Effector CD8-positive, alpha-beta T cell (primary cell): ENCODE results near the gene LZTS3.
"Not testable (repeated sequence)": the region's sequence is repeated elsewhere in the genome, so short reads cannot be mapped to it uniquely, and the experiment has no call there.

Experiments
- DNase-seq: peaks from one replicate; lab custom pipeline; 2025; lab: John Stamatoyannopoulos, UW

LZTS3 gene

DNA sequence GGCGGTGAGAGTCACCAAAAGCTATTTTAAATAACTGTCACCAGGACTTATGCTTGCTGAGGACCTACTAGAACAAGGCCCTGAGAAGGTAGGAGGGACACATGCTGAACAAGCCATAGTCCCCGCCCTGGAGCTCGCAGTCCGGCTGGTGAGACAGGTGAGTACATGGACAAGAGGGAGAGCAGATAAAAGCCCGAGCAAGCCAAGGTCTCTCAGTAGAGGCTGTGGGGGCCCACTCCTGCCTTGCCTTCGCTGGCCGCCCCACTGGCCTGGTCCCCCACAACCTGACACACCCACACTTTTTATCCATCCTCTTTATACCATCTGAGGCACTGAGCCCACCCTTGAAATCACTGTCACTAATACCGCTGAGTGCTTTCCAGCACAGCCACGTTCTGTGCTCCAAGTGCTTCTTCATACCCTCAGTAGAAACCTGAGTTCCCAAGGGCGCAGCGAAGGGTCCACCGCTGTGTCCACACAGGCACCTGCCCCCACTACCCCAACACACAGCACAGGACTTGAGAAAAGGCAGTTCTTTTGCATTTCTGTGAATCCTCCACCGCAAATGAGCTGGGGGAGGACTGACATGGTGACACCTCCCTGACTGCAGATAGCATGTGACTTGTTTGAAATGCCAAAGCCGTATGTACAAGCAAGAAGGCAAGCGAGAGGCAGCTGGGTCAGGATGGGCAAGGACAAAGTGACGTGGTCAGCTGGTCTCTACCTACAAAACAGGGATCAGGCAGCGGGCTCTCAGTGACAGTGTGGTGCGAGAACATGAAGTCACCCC, 19.1 kb upstream of the LZTS3 start:
- DNase-seq, result no peak

DNA sequence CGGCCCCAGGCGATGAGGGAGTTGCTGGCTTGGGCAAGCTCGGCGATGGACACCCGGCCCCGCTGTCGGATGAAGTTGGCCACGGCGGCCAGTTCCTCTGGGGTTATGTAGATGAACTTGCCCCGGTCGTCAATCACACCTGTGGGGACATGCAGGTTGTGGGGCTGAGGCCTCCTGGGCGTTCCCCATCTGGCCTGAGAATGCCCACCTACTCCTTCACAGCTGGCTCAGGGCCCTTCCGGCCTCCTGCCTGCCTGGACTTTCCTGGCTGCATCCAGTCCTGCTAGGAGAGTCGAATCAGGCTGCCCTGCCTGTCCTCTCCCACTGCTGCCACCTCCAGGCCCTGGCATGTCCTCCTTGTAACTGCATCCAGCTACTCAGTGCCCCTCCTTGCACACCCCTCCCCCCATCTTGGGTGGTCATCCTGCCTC, 17.3 kb upstream of the LZTS3 start:
- no peak for DNase-seq

DNA sequence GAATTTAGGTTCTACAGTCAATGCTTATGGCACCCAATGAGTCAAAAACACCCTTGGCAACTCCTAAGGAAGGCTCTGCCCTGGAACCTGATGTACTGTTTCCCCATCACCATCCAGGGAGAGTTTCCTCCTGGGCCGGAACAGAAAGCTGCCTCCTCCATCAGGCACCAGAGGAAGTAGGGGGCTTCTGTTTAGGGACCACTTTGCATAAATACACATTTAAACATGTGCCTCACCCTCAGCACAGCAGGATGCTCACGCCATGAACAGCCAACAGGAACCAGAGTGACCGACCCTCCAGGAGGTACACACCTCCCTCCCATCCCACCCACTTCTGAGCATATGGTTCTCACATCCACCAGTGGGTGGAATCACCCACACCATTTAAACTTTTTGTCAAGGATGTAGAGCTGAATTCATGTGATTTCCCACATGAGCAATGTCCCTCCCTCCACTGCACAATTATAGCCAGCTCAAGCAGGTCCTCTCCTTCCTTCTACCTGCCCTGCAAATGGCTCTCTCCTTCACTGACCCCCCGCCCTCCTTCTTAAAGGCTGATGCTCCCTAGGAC, 16.3 kb upstream of the LZTS3 start:
- DNase-seq, result no peak

DNA sequence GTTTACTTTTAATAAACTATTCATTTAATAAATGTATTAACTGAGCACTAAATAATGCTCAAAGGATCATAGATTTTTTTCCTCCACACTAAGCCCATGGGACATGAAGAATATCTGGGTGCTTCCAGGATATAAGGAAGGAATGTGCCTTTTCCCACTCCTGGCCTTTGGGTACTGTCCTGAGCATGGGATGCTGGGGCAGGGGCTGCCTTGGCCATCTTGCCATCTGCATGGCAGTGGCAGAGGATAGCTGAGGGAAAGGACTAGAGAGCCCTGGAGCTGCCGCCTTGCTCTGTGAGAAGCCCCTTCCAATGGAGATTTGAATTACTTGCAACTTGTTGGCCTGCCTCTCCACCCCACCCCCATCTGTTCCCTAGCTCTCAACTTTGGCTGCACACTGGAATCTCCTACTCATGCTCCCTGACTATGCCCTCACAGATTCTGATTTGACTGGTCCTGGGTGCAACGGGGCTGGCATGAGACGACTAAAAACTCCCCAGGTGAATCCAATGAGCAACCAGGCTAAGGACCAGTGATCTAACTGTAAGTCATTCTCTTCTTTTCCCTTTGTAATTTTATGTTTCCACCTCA, 15.6 kb upstream of the LZTS3 start:
- no peak for DNase-seq

DNA sequence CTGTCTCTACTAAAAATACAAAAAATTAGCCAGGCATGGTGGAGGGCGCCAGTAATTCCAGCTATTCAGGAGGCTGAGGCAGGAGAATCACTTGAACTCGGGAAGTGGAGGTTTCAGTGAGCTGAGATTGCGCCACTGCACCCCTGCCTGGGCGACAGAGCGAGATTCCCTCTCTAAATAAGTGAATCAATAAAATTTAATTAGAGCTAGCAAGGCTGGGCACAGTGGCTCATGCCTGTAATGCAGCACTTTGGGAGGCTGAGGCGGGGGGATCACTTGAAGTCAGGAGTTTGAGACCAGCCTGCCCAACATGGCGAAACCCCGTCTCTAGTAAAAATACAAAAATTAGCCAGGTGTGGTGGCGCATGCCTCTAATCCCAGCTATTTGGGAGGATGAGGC, 14.5 kb upstream of the LZTS3 start:
- not testable (repeated sequence) for DNase-seq

DNA sequence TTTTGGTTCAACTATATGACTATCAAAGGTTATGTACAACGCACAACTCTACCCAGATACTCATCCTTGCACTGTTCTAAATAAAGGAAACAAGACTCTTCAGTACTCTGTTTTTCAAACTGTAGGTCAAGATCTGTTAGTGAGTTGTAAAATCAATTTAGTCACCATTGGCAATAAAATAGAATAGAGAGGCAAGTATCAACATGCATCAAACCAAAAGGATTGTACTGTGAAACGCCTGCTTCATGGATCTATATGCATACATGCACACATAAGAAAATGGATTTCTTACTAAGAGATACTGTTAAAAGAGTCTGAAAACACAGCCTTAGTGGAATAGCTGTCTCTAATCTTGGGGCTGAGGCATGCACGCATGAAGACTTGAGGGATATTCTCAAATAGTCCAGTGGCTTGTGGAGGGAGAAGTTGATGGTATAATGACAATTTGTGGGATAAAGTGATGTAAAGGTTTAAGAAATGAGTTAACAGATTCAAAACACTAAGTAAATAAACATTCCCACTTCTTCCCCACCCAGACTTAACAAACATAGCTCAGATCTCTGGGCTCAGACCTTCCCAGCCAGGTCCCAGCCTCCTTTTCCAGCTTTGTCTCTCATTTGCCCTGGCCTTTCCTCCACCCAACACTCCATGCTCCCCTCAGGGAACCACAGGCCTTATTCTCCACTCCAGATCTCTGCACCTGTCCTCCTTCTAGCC, 10.7 kb upstream of the LZTS3 start:
- DNase-seq, result no peak

DNA sequence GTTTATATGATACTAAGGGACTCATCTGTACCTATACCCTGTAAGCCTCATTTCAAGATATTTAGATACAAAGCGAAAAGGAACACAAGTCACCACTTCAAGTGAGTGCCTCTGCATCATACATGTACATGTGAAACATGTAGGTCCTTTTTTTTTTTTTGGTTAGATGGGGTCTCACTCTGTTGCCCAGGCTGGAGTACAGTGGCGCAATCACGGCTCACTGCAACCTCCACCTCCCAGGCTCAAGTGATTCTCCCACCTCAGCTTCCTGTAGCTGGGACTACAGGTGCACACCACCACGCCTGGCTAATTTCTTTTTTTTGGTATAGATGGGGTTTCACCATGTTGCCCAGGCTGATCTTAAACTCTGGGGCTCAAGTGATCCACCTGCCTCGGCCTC, 9.1 kb upstream of the LZTS3 start:
- not testable (repeated sequence) for DNase-seq

DNA sequence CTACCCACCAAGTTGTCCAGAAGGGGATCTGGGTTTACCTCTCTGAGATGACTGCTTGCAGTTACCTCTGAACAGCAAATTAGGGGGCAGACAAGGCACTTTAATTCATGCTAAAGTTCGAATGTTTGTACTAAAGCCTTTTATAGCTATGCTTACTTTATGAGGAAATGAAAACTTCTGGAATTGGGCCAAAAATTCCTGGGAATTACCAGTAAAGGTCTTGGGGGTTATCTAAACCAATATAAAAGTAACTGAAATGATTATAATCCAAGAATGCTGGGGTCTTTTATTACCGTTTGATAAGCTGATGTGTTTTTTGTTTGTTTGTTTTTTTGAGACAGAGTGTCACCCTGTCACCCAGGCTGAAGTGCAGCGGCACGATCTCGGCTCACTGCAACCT, 7.9 kb upstream of the LZTS3 start:
- no peak for DNase-seq

DNA sequence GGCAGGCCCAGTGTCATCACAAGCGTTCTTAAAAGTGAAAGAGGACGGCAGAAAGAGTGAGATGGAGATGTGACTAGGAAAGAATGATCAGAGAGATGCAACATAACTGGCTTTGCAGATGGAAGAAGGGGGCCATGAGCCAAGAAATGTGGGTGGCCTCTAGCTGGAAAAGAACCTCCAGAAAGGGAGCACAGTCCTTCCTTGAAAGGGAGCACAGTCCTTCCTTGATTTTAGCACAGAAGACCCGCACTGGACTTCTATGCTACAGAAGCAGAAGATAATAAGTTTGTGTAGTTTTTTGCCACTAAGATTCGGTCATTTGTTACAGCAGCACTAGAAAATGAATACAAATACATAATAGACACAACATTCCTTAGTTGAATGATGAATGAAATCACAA, 7.0 kb upstream of the LZTS3 start:
- no peak for DNase-seq

DNA sequence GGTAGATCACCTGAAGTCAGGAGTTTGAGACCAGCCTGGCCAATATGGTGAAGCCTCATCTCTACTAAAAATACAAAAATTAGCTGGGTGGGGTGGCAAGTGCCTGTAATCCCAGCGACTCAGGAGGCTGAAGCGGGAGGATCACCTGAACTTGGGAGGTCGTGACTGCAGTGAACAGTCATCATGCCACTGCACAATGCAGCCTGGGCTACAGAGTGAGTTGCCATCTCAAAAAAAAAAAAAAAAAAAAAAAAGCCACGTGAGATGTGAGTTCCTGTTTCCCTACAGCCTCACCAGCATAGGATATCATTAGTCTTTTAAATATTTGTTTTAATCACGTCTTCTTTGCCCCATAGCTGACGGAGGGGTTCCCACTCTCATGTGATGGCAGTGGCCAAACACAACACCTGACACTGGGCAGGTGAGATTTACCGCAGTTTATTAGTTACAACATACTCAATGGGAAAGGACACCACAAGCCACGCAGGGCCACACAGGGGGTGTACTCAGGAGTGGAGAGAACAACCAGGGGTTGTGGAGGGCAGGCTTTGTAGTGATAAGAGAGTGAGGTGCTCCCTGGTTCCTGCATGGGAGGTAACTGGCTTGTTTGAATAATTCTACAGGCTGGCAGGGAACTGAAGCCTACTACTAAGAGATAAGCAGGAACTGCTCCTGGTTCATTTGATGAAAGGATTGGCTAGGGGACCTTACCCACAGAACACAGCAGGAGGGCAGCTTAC, 4.6 kb upstream of the LZTS3 start:
- no peak for DNase-seq

DNA sequence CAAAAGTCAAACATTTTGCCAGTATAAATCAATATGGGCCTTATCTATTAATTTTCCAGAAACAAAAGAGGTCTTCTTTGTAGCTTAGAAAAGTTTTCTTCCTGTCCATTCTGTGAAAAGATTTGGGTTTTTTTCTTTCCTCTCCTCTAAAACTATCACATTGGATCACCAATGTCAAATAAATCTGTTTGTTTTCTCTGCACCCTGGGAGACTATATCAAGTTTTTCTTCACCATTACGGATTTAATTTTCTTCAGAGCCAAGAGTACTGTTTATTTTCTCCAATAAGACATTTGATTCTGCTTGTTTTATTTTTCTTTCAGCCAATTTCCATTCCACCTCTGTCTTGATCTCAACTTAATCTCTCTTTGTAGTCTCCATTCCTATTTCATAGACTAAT, 1.9 kb upstream of the LZTS3 start:
- DNase-seq, result no peak

DNA sequence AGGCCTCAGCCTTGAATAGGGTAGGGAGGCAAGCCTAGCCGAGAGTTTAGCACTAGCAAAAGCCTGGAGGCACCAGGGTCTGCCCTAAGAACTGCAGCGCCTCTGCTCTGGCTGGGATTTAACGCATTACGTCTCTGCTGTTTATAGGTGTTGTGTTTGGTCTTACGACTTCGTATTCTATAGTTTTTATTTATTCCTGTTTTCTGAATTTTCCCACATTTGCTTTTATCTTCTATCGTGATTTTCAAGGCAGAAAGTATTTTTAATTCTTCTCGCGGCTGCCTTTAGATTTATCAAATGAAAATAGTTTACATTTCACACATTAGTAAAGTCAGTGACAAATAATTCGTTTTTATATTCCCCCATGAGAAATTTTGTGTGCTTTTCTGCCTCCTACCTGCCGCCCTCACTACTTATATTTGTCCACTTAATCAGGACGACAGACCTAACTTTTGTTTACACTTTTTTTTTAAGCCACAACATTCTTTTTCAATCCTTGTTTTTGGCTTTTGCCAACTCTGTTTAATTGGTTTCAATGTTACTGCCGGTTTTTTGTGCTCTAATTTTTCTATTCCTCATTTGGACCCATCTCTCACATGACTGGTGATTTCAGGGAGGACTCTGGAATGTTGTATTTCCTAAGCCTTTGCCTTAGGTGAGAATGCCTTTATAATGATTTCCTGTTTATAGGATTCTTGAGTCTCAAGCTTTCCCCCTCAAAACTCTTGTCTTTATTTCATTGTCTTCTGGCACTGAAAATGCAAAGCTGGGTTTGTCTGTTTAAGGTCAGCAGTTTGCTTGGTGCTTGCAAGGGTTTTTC, 1.3 kb upstream of the LZTS3 start:
- DNase-seq, result no peak

DNA sequence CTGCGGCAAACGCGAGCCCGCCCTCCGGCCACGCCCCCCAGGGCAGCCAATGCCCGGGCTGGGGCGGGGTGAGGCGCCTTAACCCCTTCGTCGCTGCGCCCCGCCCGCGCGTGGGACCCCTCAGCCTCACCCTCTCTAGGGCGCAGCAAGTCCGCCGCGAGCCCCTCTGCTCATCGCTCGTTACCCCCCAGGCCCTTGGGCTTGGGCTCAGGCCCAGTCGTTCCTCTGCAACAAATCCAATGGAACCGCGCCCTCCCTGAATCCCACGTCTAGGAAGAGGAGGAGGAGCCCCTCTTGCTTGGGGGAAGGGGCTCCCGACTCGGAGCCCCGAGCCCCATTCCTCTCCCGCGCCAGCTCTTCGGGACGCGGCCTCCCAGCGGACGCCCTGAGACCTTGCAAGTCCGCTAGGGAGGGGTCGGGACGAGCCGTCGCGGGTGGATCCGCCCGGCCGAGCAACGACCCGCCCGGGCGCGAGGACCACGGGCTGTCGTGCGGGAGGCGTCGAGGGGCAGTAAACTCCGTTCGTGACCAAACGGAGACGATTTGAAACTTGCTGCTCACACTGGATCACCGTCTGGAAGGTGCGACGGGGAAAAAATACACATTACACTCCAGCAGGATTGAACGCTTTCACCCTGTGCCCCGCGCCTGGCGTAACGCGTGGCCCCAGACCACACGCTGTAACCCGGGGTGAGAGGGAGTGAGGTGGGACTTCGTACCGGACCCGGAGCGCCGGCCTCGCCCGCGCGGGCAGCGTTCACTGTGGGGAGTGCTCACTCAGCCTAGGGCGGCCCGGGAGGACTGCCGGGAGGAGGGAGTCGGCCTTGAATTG, 477 bp upstream of the LZTS3 start:
- DNase-seq, result peak; percentile 82

DNA sequence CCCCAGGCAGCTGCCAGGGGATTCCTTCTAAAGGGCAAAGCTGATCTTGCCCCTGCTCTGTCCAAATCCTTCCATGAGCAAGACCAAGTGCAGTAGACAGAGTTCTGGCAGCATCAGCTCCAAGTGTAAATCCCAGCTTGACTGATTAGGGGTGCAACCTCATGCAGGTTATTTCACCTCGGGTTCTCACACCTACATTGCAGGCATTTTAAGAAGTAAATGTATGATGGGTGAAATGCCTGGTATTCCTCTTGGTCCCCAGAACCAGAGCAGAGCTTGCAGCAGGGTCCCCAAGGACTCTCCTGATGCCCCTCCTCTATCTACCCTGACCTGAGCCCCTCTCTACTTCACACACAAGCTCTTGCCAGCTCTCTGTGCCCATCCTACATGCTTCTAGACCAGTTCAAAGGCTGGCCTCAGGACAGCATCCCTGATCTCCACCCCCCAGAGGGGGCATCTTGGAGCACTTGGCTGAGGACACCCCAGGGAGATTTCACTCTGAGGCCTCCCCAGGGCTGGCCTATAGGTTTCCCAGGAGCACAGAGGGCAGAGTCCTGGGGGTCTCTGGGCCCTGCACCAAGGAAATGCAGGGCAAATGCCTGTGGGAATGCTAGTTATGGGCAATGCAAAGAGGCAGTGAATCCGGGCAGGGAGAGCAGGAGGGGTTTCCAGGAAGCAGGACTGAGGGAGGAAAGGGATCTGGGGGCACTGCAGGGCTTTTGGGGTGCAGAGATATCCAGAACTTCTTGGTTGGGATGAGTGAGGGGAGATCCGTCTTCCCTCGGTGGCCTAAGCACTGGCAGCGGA, 1.0 kb downstream of the LZTS3 start:
- DNase-seq, result no peak

DNA sequence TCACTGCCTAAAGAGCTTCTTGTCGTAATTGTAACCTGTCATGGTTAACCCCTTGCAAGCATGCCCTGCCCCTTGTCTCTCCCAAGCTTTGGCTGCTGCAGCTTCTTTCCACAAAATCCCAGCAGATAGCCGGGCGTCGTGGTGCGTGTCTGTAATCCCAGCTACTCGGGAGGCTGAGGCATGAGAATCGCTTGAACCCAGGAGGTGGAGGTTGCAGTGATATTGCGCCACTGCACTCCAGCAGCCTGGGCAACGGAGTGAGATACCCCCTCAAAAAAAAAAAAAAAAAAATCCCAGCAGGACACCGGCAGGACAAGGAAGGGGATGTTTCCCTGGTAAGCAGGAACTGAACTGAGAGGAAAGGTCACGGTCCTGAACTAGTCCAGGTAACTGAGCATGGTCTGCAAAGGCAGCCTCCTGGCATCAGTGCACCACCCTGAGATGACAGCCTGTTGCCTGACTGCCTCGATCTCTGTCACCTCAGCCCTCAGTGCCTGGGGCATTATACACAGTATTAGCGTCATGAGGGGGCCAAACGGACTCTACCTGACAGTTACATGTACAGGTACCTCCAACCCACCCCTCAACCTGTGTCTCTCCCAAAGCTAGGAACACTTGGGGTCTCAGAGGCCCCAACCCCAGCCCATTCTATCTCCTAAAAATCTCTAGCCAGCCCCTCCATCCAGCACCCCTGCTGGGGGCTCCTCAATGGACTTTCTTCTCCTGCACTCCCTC, 1.8 kb downstream of the LZTS3 start:
- no peak for DNase-seq

DNA sequence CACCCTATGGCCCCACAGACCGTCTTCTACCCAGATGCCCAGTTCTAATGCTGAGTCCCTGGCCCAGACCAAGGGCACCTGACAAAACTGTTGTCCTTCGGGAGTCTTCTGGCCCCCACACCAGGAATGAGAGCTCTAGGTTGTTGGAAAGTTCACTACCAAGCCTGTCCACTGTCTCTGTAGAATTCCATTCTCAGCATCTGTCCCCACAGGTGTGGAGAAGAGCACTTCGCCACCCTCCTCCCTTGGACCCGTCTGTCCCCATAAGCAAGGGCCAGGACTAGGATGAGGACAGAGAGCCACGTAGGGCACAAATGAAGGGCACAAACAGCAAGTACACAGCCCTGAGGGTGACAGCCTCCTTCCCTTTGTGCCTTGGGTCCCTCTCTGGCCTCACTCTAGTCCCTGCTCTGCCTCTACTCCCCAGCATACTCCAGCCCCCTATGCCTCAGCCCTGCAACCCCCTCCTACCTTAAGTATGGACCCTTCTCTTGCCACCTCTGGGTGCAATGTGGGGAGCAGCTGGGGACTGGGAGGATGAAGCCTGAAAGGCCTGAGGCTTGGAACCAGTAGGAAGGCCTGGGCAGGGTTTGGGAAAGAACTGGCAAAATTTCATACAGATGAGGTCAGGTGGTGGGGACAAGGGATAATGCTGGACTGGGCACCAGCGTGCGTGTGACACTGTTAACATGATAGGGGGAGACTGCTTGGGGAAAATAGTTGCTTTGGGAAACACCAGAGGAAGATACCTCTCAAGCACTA, 4.3 kb downstream of the LZTS3 start:
- DNase-seq, result no peak

DNA sequence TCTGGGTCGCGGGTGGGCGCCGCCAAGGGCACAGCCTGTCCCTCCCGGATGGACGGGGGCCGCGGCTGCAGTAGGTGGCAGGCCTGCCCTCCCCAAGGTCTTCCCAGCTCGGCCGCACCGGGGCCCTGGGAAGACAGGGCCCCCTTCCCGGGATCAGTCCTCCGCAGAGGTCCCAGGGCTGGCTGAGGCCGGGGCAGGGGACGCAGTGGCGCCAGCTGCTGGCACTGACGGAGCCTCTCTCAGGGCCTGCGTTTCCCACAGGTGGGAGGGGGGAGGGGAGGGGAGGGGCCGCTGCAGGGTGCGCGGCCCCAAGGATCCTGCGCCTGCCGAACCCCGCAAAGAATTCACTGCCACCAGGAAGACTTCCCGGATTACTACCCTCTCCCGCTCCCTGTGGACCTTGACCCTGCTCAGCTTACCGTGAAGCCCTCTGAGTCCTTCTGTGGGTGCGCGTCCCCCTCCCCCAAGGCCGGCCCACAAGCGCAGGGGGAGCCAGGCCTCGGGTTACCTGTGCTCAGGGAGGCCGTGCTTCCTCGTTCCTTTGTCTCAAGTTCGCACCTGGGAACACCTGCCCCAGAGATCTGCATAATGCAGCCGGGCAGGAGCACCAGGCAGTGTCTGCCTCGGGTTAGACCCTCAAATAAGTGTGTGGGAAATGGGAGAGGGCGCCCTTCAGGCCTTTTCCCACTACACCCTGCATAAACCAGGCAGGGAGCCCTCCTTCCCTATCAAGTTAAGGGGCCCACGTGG, 5.1 kb downstream of the LZTS3 start:
- no peak for DNase-seq
